HG03460 (cell line): ENCODE results near the gene ZSWIM6.

Experiments used
- ATAC-seq: cut with Tn5 transposase; IDR thresholded peaks from one replicate; pipeline ENCODE4 v1.9.1; 2021; ENCODE audit not compliant: unreplicated experiment

ZSWIM6 gene

DNA sequence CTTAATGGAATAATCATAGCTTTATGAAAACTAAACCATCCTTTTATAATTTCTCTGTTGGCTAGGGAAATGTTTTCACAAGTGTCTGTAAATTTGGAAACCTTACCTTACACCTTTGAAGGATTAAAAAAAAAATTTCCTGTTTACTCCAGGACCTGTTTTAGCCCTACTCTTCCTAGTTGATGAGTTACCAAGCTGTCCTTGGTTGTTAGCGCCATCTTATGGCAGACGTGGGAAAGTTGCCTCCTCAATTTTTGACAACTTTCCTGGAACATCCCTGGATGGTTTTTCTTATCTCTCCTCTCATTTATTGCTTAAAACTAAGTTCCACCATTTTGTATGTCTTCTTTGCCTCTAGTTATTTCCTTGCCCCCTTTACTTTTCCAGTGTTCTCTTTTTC, 25.7 kb downstream of the ZSWIM6 start:
- ATAC-seq = no peak

DNA sequence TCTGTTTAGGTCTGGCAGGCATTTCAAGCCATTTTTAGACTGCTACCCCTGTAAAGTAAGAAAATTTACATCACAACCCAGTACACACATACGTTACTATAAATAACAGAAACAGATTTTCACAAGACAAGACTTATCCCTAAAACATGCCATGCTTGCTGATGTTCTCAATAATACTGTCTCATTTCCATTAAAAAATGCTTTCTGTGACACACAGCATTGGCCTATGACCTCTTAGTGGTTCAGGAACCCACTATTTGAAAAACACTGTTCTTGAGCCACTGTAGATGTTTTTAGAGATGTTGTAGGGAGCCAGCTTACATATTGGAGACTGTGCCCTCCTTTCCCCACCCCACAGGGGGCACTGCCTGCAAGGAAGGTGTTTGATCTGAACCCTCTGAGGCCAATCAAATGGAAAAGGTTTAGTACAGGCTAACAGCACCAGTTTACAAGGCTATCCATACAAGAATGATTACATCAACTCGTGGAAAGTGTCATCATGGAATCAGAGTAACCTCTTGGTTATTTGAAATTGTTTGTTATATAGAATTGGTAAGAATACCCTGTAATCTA, 30.8 kb downstream of the ZSWIM6 start:
- ATAC-seq = no peak

DNA sequence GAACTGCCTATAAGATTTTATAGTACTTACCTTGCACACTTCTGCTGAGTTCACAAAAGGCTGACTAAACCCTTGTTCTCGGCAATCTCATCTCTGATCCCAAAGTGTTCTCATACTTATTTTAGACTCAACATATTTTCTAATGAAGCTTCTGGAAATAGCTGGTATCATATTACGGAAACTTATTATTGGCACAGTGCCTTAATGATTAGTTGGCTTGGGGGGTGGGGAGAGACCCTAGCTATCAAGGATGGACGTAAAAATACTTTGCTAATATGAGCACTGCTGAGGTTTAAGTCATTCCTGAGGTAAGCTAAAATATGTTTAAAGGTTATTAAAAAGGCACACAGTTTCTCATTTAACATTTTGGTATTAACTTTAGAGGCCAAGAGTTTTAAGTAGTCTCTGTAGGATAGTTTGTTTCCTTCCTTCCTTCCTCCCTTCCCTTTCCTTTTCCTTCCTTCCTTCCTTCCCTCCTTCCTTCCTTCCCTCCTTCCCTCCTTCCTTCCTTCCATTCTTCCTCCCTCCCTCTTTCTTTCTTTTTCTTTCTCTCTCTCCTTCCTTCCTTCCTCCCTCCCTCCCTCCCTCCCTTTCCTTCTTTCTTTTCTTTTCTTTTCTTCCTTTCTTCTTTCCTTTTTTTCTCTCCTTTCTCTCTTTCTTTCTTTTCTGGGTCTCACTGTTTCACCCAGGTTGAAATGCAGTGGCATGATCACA, 31.5 kb downstream of the ZSWIM6 start:
- ATAC-seq = no peak

DNA sequence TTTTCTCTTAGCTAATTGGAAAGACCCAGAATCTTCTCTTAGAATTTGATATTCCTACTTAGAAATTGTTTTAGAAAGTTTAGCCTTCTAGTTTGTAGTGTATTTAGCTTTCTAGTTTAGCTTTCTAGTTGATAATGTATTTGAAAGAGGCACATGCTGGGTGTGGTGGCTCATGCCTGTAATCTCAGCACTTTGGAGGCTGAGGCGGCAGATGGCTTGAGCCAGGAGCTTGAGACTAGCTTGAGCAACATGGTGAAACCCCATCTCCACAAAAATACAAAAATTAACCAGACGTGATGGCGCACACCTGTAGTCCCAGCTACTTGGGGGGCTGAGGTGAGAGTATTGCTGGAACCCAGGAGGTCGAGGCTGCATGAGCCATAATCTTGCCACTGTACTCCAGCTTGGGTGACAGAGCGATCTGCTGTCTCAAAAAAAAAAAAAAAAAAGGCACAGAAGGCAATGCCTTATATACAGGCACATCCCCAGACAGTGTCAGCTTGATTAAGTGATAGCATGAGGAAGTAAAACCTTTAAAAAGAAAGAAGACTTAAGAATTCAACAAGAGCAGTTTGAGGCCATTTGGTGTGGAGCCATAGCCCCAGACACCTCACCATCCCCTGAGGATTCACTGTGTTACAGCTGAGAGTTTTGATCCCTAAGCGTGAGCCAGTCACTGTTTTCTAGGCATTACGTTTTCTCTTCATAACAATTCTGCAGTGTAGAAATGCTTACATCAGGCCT, 34.6 kb downstream of the ZSWIM6 start:
- ATAC-seq = no peak

DNA sequence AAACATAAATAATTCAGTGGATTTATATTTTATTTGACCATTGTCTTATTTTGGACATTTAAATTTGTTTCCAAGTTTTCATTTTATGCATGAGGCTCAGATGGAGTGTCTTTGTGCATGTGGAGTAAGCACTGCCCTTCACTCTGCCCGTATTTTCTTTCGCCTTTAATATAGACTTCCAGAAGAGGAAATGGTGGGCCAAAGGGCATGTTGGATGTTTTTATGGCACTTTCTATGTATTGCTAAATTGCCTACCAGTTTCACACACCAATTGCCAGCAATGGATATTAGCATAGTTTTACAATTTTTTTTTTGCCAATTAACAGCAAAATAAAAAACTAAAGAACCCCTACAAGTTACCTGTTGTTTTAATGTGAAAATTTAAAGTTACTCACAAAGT, 38.4 kb downstream of the ZSWIM6 start:
- ATAC-seq = no peak

DNA sequence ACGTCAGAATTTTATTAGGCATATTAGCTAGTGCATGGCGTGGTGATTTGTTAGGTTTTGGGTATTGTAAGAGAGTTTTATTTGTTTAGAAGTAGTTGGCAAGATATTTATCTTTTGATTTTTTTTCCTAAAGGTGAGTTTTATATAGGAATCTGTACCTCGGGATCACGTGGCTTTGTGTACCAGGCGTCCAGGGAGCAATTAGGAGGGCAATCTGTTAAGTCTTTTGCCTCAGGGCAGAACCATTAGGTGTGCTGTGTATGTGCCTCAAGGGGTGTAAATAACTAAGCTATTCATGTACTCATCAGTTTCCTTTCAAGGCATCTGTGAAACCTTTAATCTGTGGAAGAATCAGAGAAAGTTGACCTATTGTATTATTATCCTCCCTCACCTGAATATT, 39.4 kb downstream of the ZSWIM6 start:
- no peak for ATAC-seq

DNA sequence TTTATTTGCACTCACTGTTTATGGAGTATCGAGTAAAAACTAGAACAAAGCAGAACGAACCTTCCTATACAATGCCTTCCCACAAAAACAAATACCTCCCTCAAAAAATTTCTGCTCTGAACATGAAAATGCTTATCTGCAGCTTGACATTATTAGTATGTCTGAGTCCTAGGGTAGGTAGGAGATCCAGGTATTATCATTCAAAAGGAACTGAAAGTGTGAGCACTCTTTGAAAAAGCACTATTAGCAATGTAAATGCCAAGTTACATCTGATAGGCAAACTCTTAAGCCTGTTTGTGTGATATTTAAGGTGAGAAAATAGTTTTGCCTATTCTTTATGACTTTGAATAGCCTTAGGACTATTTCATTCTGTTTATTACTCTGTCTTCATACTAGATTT, 47.6 kb downstream of the ZSWIM6 start:
- no peak for ATAC-seq

DNA sequence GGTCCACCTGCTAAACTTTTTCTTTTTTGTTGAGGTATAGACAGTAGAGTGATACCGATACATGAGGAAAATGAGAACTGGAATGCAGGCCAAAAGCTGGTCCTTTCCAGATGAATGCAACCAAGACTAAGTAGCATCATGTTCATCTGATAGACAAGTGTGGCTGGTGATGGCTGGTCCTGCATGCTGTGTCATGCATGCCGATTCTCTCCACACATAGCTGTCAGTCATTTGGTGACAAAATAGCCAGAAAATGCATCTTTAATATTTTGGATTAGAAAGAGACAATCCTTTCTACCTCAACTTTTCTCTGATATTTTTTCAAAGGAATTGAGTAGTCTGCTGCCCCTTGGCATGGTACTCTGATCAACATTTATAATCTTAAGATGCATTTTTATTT, 49.9 kb downstream of the ZSWIM6 start:
- no peak for ATAC-seq

DNA sequence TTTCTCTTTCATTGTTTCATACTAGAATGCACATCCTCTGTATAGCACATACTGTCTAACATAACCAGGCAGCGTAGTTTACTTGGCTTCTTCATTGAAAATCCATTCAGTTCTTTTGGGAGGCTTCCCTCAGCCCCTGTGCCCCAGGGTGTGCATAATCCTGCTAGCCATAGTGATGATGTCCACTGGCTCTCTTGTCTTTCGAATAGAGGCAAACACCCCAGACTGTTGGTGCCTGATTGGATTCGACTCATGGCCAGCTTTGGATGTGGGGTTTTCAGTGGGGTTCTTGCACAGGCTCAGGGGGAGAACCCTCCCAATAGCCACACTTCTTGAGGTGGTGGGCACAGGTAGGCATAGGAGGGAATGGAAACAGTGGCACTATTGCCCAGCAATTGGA, 53.6 kb downstream of the ZSWIM6 start:
- ATAC-seq = no peak

DNA sequence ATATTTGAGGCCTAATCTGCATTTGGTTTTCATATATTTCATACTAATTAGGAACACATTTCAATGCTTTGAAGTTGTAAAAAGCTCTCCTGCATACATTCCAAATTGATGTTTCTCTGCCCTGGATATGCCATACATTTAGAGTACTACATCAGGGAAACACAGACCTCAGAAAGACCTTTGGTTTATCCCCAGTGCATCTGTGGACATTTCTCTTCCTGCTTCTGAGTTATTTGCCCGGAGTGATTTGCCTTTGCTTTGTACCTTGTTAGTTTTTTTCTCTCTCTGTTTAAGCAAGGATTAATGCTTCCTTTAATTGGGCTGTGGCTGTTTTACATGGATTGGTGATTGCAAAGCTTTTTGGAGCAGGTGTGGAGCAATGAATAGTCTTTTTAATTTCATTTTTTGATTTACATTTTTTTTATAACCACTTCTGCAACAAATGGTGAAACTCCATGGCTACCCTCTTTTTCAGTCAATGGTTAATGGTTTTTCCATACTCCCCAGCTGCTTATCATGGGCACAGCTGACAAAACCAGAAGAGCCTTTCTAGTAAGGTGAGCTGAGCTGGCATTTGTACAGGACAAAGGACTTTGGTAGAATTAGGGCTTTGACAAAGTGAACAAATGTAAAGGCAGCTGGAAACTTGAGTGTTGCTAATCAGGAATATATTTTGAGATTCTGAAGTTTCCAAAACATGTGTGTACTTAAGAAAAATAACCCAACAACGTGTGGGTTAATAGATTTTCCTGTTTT, 54.2 kb downstream of the ZSWIM6 start:
- ATAC-seq = no peak

DNA sequence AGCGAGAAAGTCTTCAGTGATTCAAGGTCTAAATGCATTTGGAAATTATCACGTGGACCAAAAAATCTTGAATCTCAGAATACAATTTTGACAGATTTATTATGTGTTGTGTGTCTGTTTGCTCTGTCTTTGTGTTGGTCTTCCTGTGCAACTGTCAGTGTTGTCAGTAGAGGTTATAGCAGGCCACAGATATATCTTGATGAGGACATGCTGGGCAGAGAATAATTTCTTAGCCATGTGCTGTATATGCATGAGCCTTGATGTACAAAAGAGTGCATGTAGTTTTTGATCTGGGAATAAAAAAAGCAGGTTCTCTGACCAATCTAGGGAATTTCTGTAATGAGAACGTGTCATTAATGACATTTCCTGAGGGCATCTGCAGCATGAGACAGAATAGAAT, 57.6 kb downstream of the ZSWIM6 start:
- no peak for ATAC-seq

DNA sequence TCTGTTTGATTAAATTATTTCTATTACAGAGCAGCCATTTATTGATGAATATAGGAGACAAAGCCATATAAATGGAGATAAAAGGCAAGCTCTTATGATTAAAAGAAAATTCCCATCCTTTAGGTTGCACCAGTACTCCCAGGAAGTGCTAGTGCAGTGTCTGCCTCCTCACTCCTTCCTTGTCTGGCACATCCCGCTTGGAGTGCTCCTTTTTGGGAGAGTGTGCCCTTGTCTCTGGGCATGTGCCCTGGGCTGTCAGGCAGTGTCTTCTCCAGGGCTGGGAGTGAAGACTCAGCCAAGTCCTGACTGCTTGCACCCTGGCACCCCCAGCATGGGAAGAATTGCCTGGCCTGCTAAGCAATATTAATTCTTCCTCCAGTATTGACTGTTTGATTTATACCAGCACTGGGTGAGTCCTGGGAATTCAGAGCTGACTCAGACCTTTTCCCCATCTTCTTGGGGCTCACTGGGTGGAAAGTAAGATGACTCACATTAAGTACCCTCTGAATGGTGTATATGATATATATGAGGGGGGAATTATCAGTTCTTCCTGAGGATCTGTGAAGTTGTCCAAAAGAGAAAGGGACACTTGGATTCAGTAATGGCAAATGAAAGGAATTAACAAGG, 62.1 kb downstream of the ZSWIM6 start:
- ATAC-seq = no peak

DNA sequence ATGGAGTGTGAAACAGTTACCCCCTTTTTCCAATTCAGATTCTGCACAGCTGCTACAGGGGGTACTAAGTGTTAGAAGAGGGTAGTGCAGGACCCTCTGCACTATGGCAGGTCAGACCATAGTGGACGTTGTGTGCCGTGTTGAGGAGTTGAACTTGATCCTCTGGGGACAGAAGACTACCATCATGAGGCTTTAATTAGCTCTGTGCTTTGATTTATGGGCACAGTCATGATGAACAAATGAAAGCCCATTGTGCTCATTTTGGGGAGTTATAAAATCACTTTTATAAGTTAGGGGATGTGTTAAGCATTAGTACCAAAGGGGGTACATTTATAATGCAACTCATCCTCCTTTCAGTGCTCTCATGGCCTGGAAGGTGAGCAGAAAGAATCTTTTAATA, 62.7 kb downstream of the ZSWIM6 start:
- ATAC-seq = no peak

DNA sequence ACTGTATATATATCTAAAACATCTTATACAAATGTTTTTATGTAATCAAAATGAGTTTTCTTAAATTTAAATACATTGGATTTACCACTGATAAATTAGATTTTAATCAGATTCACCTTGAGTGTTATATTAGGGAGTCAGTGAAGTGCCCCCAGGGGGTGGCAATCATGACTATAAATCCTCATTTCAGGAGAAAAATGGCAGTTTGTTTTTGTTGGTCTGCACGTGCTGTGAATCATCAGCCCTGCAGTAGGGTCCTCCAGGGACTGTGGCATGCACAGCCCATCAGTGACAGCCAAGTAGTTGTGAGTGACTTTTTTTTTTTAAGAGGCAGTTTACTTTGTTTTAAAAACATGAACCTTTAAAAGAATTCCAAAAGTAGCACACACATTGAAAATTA, 65.2 kb downstream of the ZSWIM6 start:
- no peak for ATAC-seq

DNA sequence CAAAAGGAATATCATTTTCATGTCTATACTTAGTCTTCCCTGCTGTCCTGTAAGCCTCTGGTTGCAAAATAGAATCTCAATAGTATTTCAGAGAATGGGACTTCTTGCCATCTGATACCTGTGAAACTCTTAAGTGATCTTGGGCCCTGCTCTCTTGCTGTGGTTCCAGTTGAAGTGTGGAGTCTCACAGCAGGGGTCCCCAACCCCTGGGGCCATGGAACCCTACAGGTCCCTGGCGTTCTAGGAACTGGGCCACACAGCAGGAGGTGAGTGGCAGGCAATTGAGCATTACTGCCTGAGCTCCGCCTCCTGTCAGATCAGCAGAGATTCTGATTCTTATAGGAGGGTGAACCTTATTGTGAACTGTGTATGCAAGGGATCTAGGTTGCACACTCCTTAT, 65.9 kb downstream of the ZSWIM6 start:
- ATAC-seq = no peak

DNA sequence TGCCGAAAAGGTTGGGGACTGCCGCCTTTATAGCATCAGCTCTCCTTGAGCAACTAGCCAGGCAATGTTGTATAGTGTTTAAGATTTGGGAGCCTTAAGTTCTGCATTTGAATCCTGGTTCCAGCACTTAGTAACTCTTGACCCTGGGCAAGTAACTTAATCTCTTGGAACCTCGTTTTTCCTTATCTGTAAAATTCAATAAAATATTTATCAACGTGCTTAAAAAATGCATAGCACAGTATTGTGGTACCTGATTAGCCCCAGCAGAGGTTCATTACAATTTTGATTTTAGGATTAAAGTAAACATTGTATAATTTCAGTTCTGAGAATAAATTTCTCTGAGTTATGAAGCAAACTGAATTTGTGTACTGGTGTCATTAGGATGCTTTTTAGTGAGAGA, 66.4 kb downstream of the ZSWIM6 start:
- ATAC-seq = no peak

DNA sequence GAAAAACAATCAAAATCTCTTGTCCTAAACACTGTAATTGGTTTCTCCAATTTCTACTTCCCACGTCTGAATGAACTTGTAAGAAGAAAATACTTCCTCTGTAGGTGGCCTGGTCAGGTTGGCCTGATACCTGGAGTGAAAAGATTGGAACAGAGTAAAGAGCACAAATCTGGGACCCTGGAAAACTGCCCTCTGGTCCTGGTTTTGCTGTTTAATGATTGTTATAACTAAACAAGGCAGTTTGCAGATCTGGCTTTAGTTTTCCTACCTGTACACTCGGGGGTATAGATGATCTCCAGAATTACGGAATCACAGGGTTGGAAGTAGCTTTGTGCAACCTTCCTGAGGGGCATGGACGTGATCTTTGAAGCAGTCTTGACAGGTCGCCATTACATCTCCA, 67.6 kb downstream of the ZSWIM6 start:
- ATAC-seq = no peak

DNA sequence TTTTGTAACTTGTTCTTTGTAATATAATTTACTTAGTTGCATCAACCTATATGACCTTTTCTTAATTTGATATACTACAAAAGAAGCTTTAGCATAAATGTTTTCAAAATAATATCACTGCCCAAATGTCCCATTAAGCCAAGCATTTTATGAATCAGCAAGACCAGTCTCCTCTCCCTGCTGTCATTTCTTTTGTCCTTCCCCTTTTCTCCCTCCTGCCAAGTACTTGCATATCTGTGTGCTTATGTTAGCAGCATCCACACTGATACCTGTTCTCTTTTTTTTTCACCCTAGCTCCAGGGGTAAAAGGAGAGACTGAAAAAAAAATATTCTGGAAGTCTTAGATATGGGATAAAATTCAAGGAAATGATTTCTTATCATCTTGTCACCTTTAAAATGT, 69.7 kb downstream of the ZSWIM6 start:
- no peak for ATAC-seq

DNA sequence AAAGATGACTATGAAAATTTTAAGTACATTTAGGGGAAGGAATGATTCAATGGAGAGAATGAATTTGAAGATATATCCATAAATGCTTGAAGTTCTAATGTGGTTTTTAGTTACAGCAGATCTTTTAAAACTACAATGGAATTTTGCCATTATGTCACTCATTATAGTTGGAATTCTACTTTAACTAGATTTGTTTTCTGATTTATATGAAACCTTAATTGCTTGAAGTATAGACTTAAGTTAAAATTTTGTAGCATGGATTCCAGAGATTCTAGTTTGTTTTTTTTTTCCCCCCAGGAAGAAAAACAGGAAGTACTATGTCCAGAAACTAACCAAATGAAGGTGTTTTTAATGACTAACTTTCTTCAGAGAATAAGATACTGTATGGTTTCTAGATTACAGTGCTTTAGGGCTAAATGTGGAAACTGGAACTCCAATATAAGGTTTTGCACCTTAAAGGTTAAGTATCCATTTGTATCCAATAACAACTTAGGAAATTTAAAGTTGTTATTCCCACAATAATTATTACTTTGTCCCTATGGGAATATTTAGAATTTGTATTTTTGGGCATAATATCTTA, 70.3 kb downstream of the ZSWIM6 start:
- no peak for ATAC-seq

DNA sequence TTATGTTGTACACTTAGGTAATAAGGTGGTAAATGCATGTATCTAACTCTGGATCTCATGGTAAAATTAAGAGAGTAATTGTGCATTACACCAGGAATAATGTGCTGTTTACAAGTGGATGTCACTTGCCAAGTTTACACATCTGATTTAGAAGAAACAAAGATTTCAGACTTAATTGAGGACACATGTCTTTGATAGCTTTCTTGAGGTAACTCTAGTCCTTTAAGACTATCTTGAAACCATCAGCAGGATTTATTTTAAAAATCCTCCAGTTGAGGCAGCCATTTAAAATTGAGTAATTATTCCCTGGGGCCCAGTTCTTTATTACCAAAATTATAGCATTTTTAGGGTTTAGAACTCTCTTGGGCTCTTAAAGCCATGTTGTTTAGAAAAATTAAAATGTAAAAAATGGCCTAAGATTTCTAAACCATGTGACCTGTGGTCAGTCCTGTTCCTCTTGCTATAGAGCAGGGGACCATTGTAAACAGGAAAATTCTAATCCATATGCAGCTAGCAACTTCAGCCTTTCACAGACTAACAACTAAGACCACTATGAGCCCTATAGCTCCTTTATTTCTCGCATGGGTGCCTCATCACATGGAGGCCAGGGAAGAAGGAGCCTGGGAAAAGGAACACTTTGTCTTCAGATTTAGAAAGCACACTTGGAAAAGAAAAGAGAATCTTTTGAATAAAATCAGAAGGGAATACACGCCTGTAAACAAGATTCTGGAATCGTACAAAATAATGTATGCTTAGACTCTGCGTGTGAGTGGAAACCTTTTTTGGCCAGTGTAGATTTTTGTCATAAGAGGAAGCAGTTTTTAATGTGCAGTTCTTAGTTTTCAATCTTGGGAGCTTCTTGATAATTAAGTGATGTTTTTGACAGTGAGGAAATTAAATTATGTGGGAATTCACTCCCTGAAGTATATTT, 71.2 kb downstream of the ZSWIM6 start:
- no peak for ATAC-seq
